ENCODE measurements around the gene CHST12.

CHST12 gene

DNA sequence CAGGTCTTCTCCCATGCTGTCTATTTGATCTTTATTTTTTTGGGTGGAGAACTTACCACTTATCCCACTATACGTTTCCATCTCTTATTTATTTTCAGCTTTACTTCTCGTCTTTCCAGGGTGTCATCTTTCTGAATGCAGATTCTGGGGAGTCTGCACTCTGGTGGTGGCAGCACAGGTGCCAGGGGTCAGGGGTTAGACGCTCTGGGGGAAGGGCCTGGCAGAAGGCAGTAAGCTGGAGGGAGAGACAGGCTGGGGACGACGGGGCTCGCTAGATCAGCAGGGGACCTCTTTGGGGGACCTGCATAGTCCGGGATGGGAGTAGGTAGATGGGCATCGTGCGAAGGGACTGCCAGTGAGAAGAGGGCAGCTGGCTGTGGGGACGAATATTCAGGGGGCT lies 22.3 kb downstream of the CHST12 start:
- Histone ChIP-seq H3K36me3 (no peaks in the 10 kb centered on the region), H3K4me3 (ENCODE audit: low read depth, low read length) (no peak overlapping the region), H3K9me3 (no peaks in the 10 kb centered on the region; the same call in 1 of the 2 replicates), H3K27me3 (no peaks in the 10 kb centered on the region), H3K4me1 (peaks cover 9% of the 10 kb centered on the region)
- no peak for DNase-seq
- TF ChIP-seq CTCF (IDR thresholded peaks at IDR 0.05; ENCODE audit: low read depth, low read length), result no peak

DNA sequence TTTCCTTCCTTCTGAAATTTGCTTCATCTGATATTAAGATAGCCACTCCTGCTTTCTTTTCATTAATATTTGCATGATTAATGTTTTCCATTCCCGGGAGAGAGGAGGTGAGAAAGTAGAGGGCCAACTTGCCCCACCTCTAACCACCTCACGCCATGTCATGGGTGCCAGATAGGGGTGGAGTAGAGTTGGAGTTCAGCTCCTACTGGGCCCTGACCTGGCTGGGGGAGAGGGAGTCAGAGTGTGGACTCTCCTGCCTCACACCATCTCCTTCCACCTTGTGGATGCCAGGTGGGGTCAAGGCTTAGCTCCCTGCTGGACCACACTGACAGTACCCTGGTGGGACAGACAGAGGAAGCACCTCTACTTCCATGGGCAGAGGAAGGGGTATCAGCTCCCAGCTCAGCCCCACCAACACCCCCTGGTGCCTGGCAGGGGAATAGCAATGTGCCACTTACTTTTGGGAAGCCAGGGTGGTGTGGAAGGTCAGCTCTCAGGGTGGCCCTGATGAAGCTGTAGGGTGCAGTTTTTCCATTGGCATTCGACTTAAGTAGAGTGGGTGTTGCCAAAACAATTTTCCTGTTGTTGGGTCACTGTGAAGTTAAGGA lies 28.0 kb downstream of the CHST12 start:
- H3K4me3 ChIP-seq (ENCODE audit: low read depth, low read length), result no peak overlapping the region
- peaks cover 9% of the 10 kb centered on the region for H3K4me1 ChIP-seq
- DNase-seq, result peak; percentile 40
- H3K36me3 ChIP-seq, result peaks cover 16% of the 10 kb centered on the region
- H3K9me3 ChIP-seq, result no peaks in the 10 kb centered on the region; the same call in 1 of the 2 replicates
- TF ChIP-seq CTCF (IDR thresholded peaks at IDR 0.05; ENCODE audit: low read depth, low read length), result peak; percentile 74
- no peaks in the 10 kb centered on the region for H3K27me3 ChIP-seq

GRCh38 chr7:2432910-2433712 lies 29.7 kb downstream of the CHST12 start:
- no peaks in the 10 kb centered on the region; the same call in 1 of the 2 replicates for H3K9me3 ChIP-seq
- peaks cover 19% of the 10 kb centered on the region for H3K36me3 ChIP-seq
- H3K27me3 ChIP-seq, result no peaks in the 10 kb centered on the region
- no peak overlapping the region for H3K4me3 ChIP-seq (ENCODE audit: low read depth, low read length)
- DNase-seq, result no peak
- peaks cover 8% of the 10 kb centered on the region for H3K4me1 ChIP-seq
- no peak for TF ChIP-seq CTCF (IDR thresholded peaks at IDR 0.05; ENCODE audit: low read depth, low read length)

- H3K36me3 ChIP-seq, result peaks cover 19% of the 10 kb centered on the region
Observed at GRCh38 chr7:2433713-2434550, 30.5 kb downstream of the CHST12 start.

GRCh38 chr7:2435146-2435545 lies 31.7 kb downstream of the CHST12 start:
- TF ChIP-seq CTCF (IDR thresholded peaks at IDR 0.05; ENCODE audit: low read depth, low read length), result no peak
- DNase-seq, result no peak
- Histone ChIP-seq H3K4me1 (no peaks in the 10 kb centered on the region), H3K27me3 (no peaks in the 10 kb centered on the region), H3K4me3 (ENCODE audit: low read depth, low read length) (no peak overlapping the region), H3K9me3 (no peaks in the 10 kb centered on the region), H3K36me3 (peaks cover 19% of the 10 kb centered on the region)

More at GRCh38 chr7:2433713-2434550, 30.5 kb downstream of the CHST12 start:
- Histone ChIP-seq H3K4me3 (ENCODE audit: low read depth, low read length) (no peak overlapping the region), H3K27me3 (no peaks in the 10 kb centered on the region), H3K9me3 (no peaks in the 10 kb centered on the region; the same call in 1 of the 2 replicates), H3K4me1 (no peaks in the 10 kb centered on the region; the same call in 1 of the 2 replicates)
- DNase-seq, result no peak
- TF ChIP-seq CTCF (IDR thresholded peaks at IDR 0.05; ENCODE audit: low read depth, low read length), result no peak

Data from BE2C (cell line).